Stimulated activated CD4-positive, alpha-beta T cell treated with anti-CD3 and anti-CD28 coated beads, Interleukin-4, amount 100 ng/mL, for 4 hours (primary cell): Measurements from ENCODE around the gene UQCRH.
"Not testable (repeated sequence)": the region's sequence is repeated elsewhere in the genome, so short reads cannot be mapped to it uniquely, and the experiment has no call there.

Experiments
- DNase-seq, 2 experiments: peaks; one replicate each; pipeline ENCODE4 v3.0.0-alpha.2; 2020

The UQCRH gene

GRCh38 chr1:46300673-46301405 lies 2.7 kb upstream of the UQCRH start:
- no peak for DNase-seq

- no peak for DNase-seq
These were observed 2.1 kb upstream of the UQCRH start for GRCh38 chr1:46301406-46301807.

- peak; percentile 32 to 51 for DNase-seq
These were observed 1.5 kb upstream of the UQCRH start for GRCh38 chr1:46301808-46302640.

- peak in 1 of 2 experiments; percentile 28 for DNase-seq
These were observed 859 bp upstream of the UQCRH start for GRCh38 chr1:46302641-46303037.

GRCh38 chr1:46303872-46304326 lies 401 bp downstream of the UQCRH start:
- DNase-seq, result peak in 1 of 2 experiments; percentile 2

- DNase-seq, result no peak
These were observed 2.6 kb downstream of the UQCRH start for GRCh38 chr1:46306159-46306530.

- DNase-seq, result no peak
These were observed 6.1 kb downstream of the UQCRH start for GRCh38 chr1:46309401-46310159.

GRCh38 chr1:46310321-46310720 lies 6.8 kb downstream of the UQCRH start:
- DNase-seq, result no peak

GRCh38 chr1:46315669-46316403 lies 12.3 kb downstream of the UQCRH start:
- no peak for DNase-seq

- DNase-seq, result no peak
These were observed 13.8 kb downstream of the UQCRH start for GRCh38 chr1:46317323-46317722.

GRCh38 chr1:46319301-46319700 lies 15.8 kb downstream of the UQCRH start:
- not testable (repeated sequence) for DNase-seq

- not testable (repeated sequence) for DNase-seq
These were observed 16.7 kb downstream of the UQCRH start for GRCh38 chr1:46319960-46320914.

GRCh38 chr1:46322191-46322590 lies 18.7 kb downstream of the UQCRH start:
- DNase-seq, result not testable (repeated sequence)

GRCh38 chr1:46325285-46326076 lies 22.0 kb downstream of the UQCRH start:
- DNase-seq, result not testable (repeated sequence)

- not testable (repeated sequence) for DNase-seq
These were observed 24.7 kb downstream of the UQCRH start for GRCh38 chr1:46328182-46328581.

- not testable (repeated sequence) for DNase-seq
These were observed 26.3 kb downstream of the UQCRH start for GRCh38 chr1:46329807-46330206.

GRCh38 chr1:46330381-46330780 lies 26.9 kb downstream of the UQCRH start:
- not testable (repeated sequence) for DNase-seq

GRCh38 chr1:46331786-46332540 lies 28.5 kb downstream of the UQCRH start:
- not testable (repeated sequence) for DNase-seq

- no peak for DNase-seq
These were observed 30.0 kb downstream of the UQCRH start for GRCh38 chr1:46333300-46334029.
